ENCODE results near the gene SERTAD1.
A peak's percentile ranks its signal among the peaks of the same experiment; 100 is the strongest.
"Not testable (repeated sequence)": the region's sequence is repeated elsewhere in the genome, so short reads cannot be mapped to it uniquely, and the experiment has no call there.

Gene SERTAD1

GRCh38 chr19:40425450-40426287 lies at the start of gene SERTAD1:
TSS of gene SERTAD1 (minus strand) at chr19:40425992. CDS start at chr19:40423546, 2,446 bp downstream.
- DNase-seq, result peak; percentile 100

- DNase-seq, result no peak
Observed at GRCh38 chr19:40474737-40475136, 48.9 kb upstream of the SERTAD1 start.

GRCh38 chr19:40472516-40472915 lies 46.7 kb upstream of the SERTAD1 start:
- DNase-seq, result no peak

- no peak for DNase-seq
Observed at GRCh38 chr19:40471111-40471510, 45.3 kb upstream of the SERTAD1 start.

- no peak for DNase-seq
Observed at GRCh38 chr19:40469011-40469410, 43.2 kb upstream of the SERTAD1 start.

- no peak for DNase-seq
Observed at GRCh38 chr19:40466985-40467734, 41.4 kb upstream of the SERTAD1 start, which contains the start of gene SPTBN4. TSS of gene SPTBN4 (plus strand) at chr19:40467001. CDS start at chr19:40472622, 5,621 bp downstream.

GRCh38 chr19:40466219-40466984 lies 40.6 kb upstream of the SERTAD1 start:
- DNase-seq, result peak; percentile 61

- peak; percentile 100 for DNase-seq
Observed at GRCh38 chr19:40465557-40466218, 39.9 kb upstream of the SERTAD1 start, which contains the start of gene BLVRB. TSS of gene BLVRB (minus strand) at chr19:40465745. CDS start at chr19:40465688, 57 bp downstream.

- no peak for DNase-seq
Observed at GRCh38 chr19:40465025-40465556, 39.3 kb upstream of the SERTAD1 start.

- peak; percentile 74 for DNase-seq
Observed at GRCh38 chr19:40464059-40465024, 38.5 kb upstream of the SERTAD1 start.

- not testable (repeated sequence) for DNase-seq
Observed at GRCh38 chr19:40463587-40464037, 37.8 kb upstream of the SERTAD1 start.

GRCh38 chr19:40461669-40462221 lies 36.0 kb upstream of the SERTAD1 start:
- no peak for DNase-seq

- no peak for DNase-seq
Observed at GRCh38 chr19:40460185-40460584, 34.4 kb upstream of the SERTAD1 start.

GRCh38 chr19:40458597-40458974 lies 32.8 kb upstream of the SERTAD1 start:
- DNase-seq, result no peak

- DNase-seq, result no peak
Observed at GRCh38 chr19:40457953-40458596, 32.3 kb upstream of the SERTAD1 start.

- no peak for DNase-seq
Observed at GRCh38 chr19:40457048-40457447, 31.3 kb upstream of the SERTAD1 start.

GRCh38 chr19:40453943-40454342 lies 28.2 kb upstream of the SERTAD1 start:
- DNase-seq, result not testable (repeated sequence)

- no peak for DNase-seq
Observed at GRCh38 chr19:40453151-40453735, 27.5 kb upstream of the SERTAD1 start.

GRCh38 chr19:40452016-40452415 lies 26.2 kb upstream of the SERTAD1 start:
- no peak for DNase-seq

- DNase-seq, result no peak
Observed at GRCh38 chr19:40450664-40451063, 24.9 kb upstream of the SERTAD1 start.

Data from activated CD4-positive, alpha-beta T cell treated with anti-CD3 and anti-CD28 coated beads, Interleukin-2, amount 50 U/mL, for 1 hour (primary cell).